IgD-negative memory B cell (primary cell): ENCODE results near the gene CCNK. TPM values are rescaled to one million over a fixed set of nuclear protein-coding genes. Genes with fewer than 3 reads are reported as not detected.

Experiments
- H3K27ac Mint-ChIP-seq, 3 donors: one replicate each; pipeline ENCODE4 v1.8.0; 2020 to 2022; ENCODE audit warnings: mild to moderate bottlenecking in 3 of 3, mixed read lengths in 3 of 3, moderate library complexity in 1 of 3
- H3K27me3 Mint-ChIP-seq: one replicate; pipeline ENCODE4 v1.8.0; 2021; ENCODE audit warnings: mixed read lengths
- H3K36me3 Mint-ChIP-seq: one replicate; pipeline ENCODE4 v1.8.0; 2020; ENCODE audit warnings: mild to moderate bottlenecking, mixed read lengths
- H3K4me1 Mint-ChIP-seq, 3 donors: one replicate each; pipeline ENCODE4 v1.8.0; 2020 to 2022; ENCODE audit warnings: mixed read lengths in 3 of 3, mild to moderate bottlenecking in 1 of 3
- H3K4me3 Mint-ChIP-seq, 4 donors: one replicate each; pipeline ENCODE4 v1.8.0; 2020 to 2022; ENCODE audit warnings: mild to moderate bottlenecking in 4 of 4, mixed read lengths in 4 of 4, moderate library complexity in 3 of 4
- H3K9me3 Mint-ChIP-seq, 3 donors: one replicate each; pipeline ENCODE4 v1.8.0; 2020 to 2021; ENCODE audit warnings: mixed read lengths in 3 of 3, mild to moderate bottlenecking in 1 of 3
- polyA plus RNA-seq: library from polyadenylated mRNA; unstranded; fragments of 300-500 nt; fragmentation: Illumina TruSeq; gene quantifications from one replicate; pipeline ENCODE4 v1.2.3, GENCODE V29; 2021

The CCNK gene
- polyA plus RNA-seq, 1 donor from 2014 or later = 26.8 TPM

- peaks cover 5% of the 10 kb centered on the region for H3K36me3 Mint-ChIP-seq
- H3K27me3 Mint-ChIP-seq = no peaks in the 10 kb centered on the region
- H3K27ac Mint-ChIP-seq = no peak overlapping the region
- no peaks in the 10 kb centered on the region for H3K9me3 Mint-ChIP-seq
- no peaks in the 10 kb centered on the region for H3K4me1 Mint-ChIP-seq
- H3K4me3 Mint-ChIP-seq = no peak overlapping the region
Observed at GRCh38 chr14:99508896-99509629, 27.9 kb downstream of the CCNK start.

GRCh38 chr14:99509871-99510555, 28.8 kb downstream of the CCNK start:
- Mint-ChIP-seq H3K36me3 (peaks cover 3% of the 10 kb centered on the region), H3K4me1 (no peaks in the 10 kb centered on the region), H3K4me3 (no peak overlapping the region), H3K27ac (peak overlapping the region in 1 of 3 donors; percentile 23), H3K27me3 (no peaks in the 10 kb centered on the region), H3K9me3 (no peaks in the 10 kb centered on the region)

- Mint-ChIP-seq H3K4me3 (no peak overlapping the region), H3K27me3 (no peaks in the 10 kb centered on the region), H3K9me3 (no peaks in the 10 kb centered on the region), H3K36me3 (peaks cover 3% of the 10 kb centered on the region), H3K27ac (peak overlapping the region in 1 of 3 donors; percentile 53), H3K4me1 (no peaks in the 10 kb centered on the region)
Observed at GRCh38 chr14:99510556-99511139, 29.4 kb downstream of the CCNK start.

GRCh38 chr14:99511421-99512109, 30.4 kb downstream of the CCNK start:
- H3K4me1 Mint-ChIP-seq = no peaks in the 10 kb centered on the region
- H3K27ac Mint-ChIP-seq = no peak overlapping the region
- H3K27me3 Mint-ChIP-seq = no peaks in the 10 kb centered on the region
- peaks cover 3% of the 10 kb centered on the region for H3K36me3 Mint-ChIP-seq
- H3K4me3 Mint-ChIP-seq = no peak overlapping the region
- H3K9me3 Mint-ChIP-seq = no peaks in the 10 kb centered on the region

- no peaks in the 10 kb centered on the region for H3K4me1 Mint-ChIP-seq
- H3K4me3 Mint-ChIP-seq = no peak overlapping the region
- peaks cover 1% of the 10 kb centered on the region for H3K36me3 Mint-ChIP-seq
- H3K27me3 Mint-ChIP-seq = no peaks in the 10 kb centered on the region
- H3K9me3 Mint-ChIP-seq = no peaks in the 10 kb centered on the region
- no peak overlapping the region for H3K27ac Mint-ChIP-seq
Observed at GRCh38 chr14:99512110-99512449, 30.9 kb downstream of the CCNK start.

- Mint-ChIP-seq H3K4me1 (no peaks in the 10 kb centered on the region), H3K27ac (no peak overlapping the region), H3K9me3 (no peaks in the 10 kb centered on the region), H3K4me3 (no peak overlapping the region), H3K36me3 (peaks cover 1% of the 10 kb centered on the region), H3K27me3 (no peaks in the 10 kb centered on the region)
Observed at GRCh38 chr14:99512571-99513182, 31.5 kb downstream of the CCNK start.

GRCh38 chr14:99513183-99513694, 32.0 kb downstream of the CCNK start:
- H3K27me3 Mint-ChIP-seq = no peaks in the 10 kb centered on the region
- H3K27ac Mint-ChIP-seq = peak overlapping the region in 1 of 3 donors; percentile 42
- peaks cover 1% of the 10 kb centered on the region for H3K36me3 Mint-ChIP-seq
- no peaks in the 10 kb centered on the region for H3K4me1 Mint-ChIP-seq
- H3K4me3 Mint-ChIP-seq = no peak overlapping the region
- no peaks in the 10 kb centered on the region for H3K9me3 Mint-ChIP-seq

- Mint-ChIP-seq H3K9me3 (no peaks in the 10 kb centered on the region), H3K27ac (peak overlapping the region in 2 of 3 donors; percentile 42 to 53), H3K4me1 (no peaks in the 10 kb centered on the region), H3K36me3 (peaks cover 1% of the 10 kb centered on the region), H3K4me3 (no peak overlapping the region), H3K27me3 (no peaks in the 10 kb centered on the region)
Observed at GRCh38 chr14:99513946-99514551, 32.8 kb downstream of the CCNK start.

GRCh38 chr14:99514552-99515300, 33.5 kb downstream of the CCNK start:
- H3K4me3 Mint-ChIP-seq = peak overlapping the region in 1 of 4 donors; percentile 33
- no peaks in the 10 kb centered on the region for H3K9me3 Mint-ChIP-seq
- H3K4me1 Mint-ChIP-seq = no peaks in the 10 kb centered on the region
- H3K27ac Mint-ChIP-seq = peak overlapping the region in 1 of 3 donors; percentile 59
- H3K36me3 Mint-ChIP-seq = peaks cover 1% of the 10 kb centered on the region
- no peaks in the 10 kb centered on the region for H3K27me3 Mint-ChIP-seq

GRCh38 chr14:99515301-99516155, 34.3 kb downstream of the CCNK start:
- no peak overlapping the region for H3K4me3 Mint-ChIP-seq
- H3K36me3 Mint-ChIP-seq = peaks cover 1% of the 10 kb centered on the region
- H3K9me3 Mint-ChIP-seq = no peaks in the 10 kb centered on the region
- H3K27ac Mint-ChIP-seq = no peak overlapping the region
- no peaks in the 10 kb centered on the region for H3K4me1 Mint-ChIP-seq
- no peaks in the 10 kb centered on the region for H3K27me3 Mint-ChIP-seq

GRCh38 chr14:99516156-99516870, 35.1 kb downstream of the CCNK start:
- no peaks in the 10 kb centered on the region for H3K27me3 Mint-ChIP-seq
- no peak overlapping the region for H3K4me3 Mint-ChIP-seq
- H3K27ac Mint-ChIP-seq = no peak overlapping the region

GRCh38 chr14:99516871-99517642, 35.8 kb downstream of the CCNK start:
- H3K4me1 Mint-ChIP-seq = no peaks in the 10 kb centered on the region
- peaks cover 1% of the 10 kb centered on the region for H3K36me3 Mint-ChIP-seq
- no peak overlapping the region for H3K4me3 Mint-ChIP-seq
- no peaks in the 10 kb centered on the region for H3K9me3 Mint-ChIP-seq
- H3K27ac Mint-ChIP-seq = no peak overlapping the region
- H3K27me3 Mint-ChIP-seq = no peaks in the 10 kb centered on the region

More at GRCh38 chr14:99516156-99516870, 35.1 kb downstream of the CCNK start:
- Mint-ChIP-seq H3K9me3 (no peaks in the 10 kb centered on the region), H3K36me3 (peaks cover 1% of the 10 kb centered on the region), H3K4me1 (no peaks in the 10 kb centered on the region)
